ENCODE measurements around the gene COQ8A.

GRCh38 chr1:226960944-226961765 is 21.1 kb downstream of the COQ8A start:
- TF ChIP-seq CTCF (IDR thresholded peaks at IDR 0.05): no peak
- no peak for TF ChIP-seq REST (IDR thresholded peaks at IDR 0.05; ENCODE audit: low read depth, low read length)
- TF ChIP-seq JUND (IDR thresholded peaks at IDR 0.05): no peak
- TF ChIP-seq EP300 (IDR thresholded peaks at IDR 0.05; ENCODE audit: borderline replicate concordance in 1 of 2, low read depth in 1 of 2, low read length in 1 of 2): no peak
- no peak for TF ChIP-seq EZH2phosphoT487 (IDR thresholded peaks at IDR 0.05; ENCODE audit: borderline replicate concordance, low read depth)
- no peak for TF ChIP-seq POLR2AphosphoS5 (IDR thresholded peaks at IDR 0.05; ENCODE audit: low read depth, low read length)
- TF ChIP-seq SIN3A (IDR thresholded peaks at IDR 0.05; ENCODE audit: borderline replicate concordance, low read depth, low read length): no peak
